ENCODE data around the gene NRXN3.

The NRXN3 gene

DNA sequence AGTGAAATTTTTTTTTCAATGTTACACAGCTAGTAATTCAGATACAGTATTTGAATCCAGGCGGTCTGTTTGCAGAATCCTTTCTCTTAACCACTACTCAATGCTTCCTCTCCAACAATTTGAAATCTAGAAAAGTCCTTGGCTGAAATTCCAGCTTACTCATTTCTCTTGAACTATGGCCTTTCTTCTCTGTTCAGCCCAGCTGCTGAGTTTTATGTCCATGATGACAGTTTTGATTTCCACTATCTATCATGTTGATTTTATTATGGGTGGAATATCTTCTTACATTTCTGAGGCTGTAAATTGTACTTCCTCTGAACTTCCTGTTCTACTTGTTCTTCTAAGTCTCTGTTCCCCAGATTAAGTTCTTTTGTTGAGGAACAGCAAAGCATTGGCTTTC, 1725.8 kb downstream of the NRXN3 start:
- Histone ChIP-seq H3K27me3 (replicated peaks in 2 of 5; ENCODE audit: control insufficient read depth in 4 of 5, insufficient read depth in 5 of 5, low read length in 4 of 5) (no peaks in the 10 kb centered on the region), H3K9me3 (ENCODE audit: control extremely low read depth in 1 of 5, control insufficient read depth in 4 of 5, insufficient read depth in 2 of 5, low read depth in 1 of 5, low read length in 4 of 5) (no peaks in the 10 kb centered on the region), H3K4me1 (ENCODE audit: control extremely low read depth in 1 of 4, control insufficient read depth in 4 of 4, insufficient read depth in 4 of 4, low read length in 3 of 4) (no peaks in the 10 kb centered on the region), H3K27ac (ENCODE audit: insufficient read depth in 1 of 2, low read depth in 1 of 2, low read length in 2 of 2, poor library complexity in 1 of 2, severe bottlenecking in 2 of 2) (no peak overlapping the region), H3K4me3 (ENCODE audit: control insufficient read depth in 1 of 7, extremely low read depth in 1 of 7, insufficient read depth in 4 of 7, low read depth in 2 of 7, low read length in 6 of 7) (no peak overlapping the region), H3K36me3 (ENCODE audit: control insufficient read depth in 4 of 4, insufficient read depth in 4 of 4, low read length in 3 of 4) (no peaks in the 10 kb centered on the region)
- no peak for DNase-seq
- ChIA-PET POLR2A (no interaction called here), CTCF (no interaction called here)
- no CpG with 5 or more reads among the region's 1 CpG for WGBS (ENCODE audit: insufficient coverage)

DNA sequence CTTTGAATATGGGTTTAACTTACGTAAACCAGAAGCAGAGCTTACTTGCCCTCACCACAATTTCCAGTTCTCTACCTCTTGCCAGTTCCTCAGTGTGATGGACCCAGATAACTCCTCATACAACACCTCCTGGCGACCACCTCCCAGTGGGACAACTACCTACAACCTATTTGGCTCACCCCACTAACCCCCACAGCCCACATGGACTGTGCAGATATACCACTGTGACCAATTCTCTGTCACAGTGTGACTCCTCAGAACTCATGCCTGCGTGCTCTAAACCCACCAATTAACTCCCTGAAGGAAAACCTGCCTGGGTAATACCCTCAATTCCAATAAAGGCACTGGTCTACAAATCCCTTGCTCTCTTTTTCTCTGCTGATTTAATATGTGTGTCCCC, 1729.4 kb downstream of the NRXN3 start:
- Histone ChIP-seq H3K4me3 (ENCODE audit: control insufficient read depth in 1 of 7, extremely low read depth in 1 of 7, insufficient read depth in 4 of 7, low read depth in 2 of 7, low read length in 6 of 7) (no peak overlapping the region), H3K27ac (ENCODE audit: insufficient read depth in 1 of 2, low read depth in 1 of 2, low read length in 2 of 2, poor library complexity in 1 of 2, severe bottlenecking in 2 of 2) (no peak overlapping the region), H3K4me1 (ENCODE audit: control extremely low read depth in 1 of 4, control insufficient read depth in 4 of 4, insufficient read depth in 4 of 4, low read length in 3 of 4) (no peaks in the 10 kb centered on the region), H3K27me3 (replicated peaks in 2 of 5; ENCODE audit: control insufficient read depth in 4 of 5, insufficient read depth in 5 of 5, low read length in 4 of 5) (no peaks in the 10 kb centered on the region), H3K36me3 (ENCODE audit: control insufficient read depth in 4 of 4, insufficient read depth in 4 of 4, low read length in 3 of 4) (no peaks in the 10 kb centered on the region), H3K9me3 (ENCODE audit: control extremely low read depth in 1 of 5, control insufficient read depth in 4 of 5, insufficient read depth in 2 of 5, low read depth in 1 of 5, low read length in 4 of 5) (no peaks in the 10 kb centered on the region)
- DNase-seq: no peak
- 87% methylated on average over 3 of the region's 3 CpGs for WGBS (ENCODE audit: insufficient coverage)
- ChIA-PET CTCF (interaction anchor here (1.4 kb wide), 1 partner anchor 22 kb away, joined by 4 read pairs; no protein-coding TSS in a partner anchor), POLR2A (no interaction called here)

DNA sequence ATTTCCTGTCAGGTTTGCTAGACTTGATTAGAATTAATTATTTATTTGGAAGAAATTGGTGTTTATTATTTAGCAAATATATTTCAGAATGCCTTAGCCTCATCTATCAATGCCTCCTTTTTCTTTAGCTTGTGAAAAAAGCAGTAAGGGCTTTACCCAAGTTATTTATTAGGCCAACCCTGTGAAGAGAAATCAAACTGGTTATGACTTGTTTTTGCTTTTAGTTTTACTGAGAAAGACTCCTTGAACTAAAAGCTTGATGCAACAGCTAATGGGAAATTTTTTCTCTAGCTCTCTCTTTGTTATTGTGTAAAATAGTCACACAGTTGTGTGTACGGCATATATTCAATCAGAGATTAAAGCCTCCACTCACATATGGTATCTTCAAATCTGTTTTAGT, 1734.3 kb downstream of the NRXN3 start:
- Histone ChIP-seq H3K9me3 (ENCODE audit: control extremely low read depth in 1 of 5, control insufficient read depth in 4 of 5, insufficient read depth in 2 of 5, low read depth in 1 of 5, low read length in 4 of 5) (no peaks in the 10 kb centered on the region), H3K27ac (ENCODE audit: insufficient read depth in 1 of 2, low read depth in 1 of 2, low read length in 2 of 2, poor library complexity in 1 of 2, severe bottlenecking in 2 of 2) (no peak overlapping the region), H3K27me3 (replicated peaks in 2 of 5; ENCODE audit: control insufficient read depth in 4 of 5, insufficient read depth in 5 of 5, low read length in 4 of 5) (no peaks in the 10 kb centered on the region), H3K4me3 (ENCODE audit: control insufficient read depth in 1 of 7, extremely low read depth in 1 of 7, insufficient read depth in 4 of 7, low read depth in 2 of 7, low read length in 6 of 7) (no peak overlapping the region), H3K36me3 (ENCODE audit: control insufficient read depth in 4 of 4, insufficient read depth in 4 of 4, low read length in 3 of 4) (no peaks in the 10 kb centered on the region), H3K4me1 (ENCODE audit: control extremely low read depth in 1 of 4, control insufficient read depth in 4 of 4, insufficient read depth in 4 of 4, low read length in 3 of 4) (no peaks in the 10 kb centered on the region)
- CTCF ChIA-PET: no interaction called here
- no CpG with 5 or more reads among the region's 1 CpG for WGBS (ENCODE audit: insufficient coverage)
- POLR2A ChIA-PET: no interaction called here
- no peak for DNase-seq

DNA sequence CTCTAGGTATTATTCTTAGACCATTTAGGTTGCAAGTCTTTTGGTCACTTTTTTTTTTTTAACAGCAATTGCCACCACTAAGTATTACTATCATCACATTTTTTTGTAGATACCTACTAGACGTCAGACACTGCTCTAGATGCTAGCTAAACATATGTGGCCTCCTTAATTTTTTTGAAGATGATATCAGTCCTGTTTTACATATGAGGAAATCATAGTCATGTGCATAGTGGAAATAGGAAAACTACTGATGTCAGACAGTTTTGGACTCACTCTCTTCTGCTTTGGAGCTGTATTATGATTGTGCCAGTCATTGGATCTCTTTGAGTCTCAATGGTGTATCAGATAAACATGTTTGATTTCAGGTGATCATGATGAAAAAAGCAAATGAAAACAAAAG, 1736.8 kb downstream of the NRXN3 start:
- Histone ChIP-seq H3K27me3 (replicated peaks in 2 of 5; ENCODE audit: control insufficient read depth in 4 of 5, insufficient read depth in 5 of 5, low read length in 4 of 5) (no peaks in the 10 kb centered on the region), H3K36me3 (ENCODE audit: control insufficient read depth in 4 of 4, insufficient read depth in 4 of 4, low read length in 3 of 4) (no peaks in the 10 kb centered on the region), H3K27ac (ENCODE audit: insufficient read depth in 1 of 2, low read depth in 1 of 2, low read length in 2 of 2, poor library complexity in 1 of 2, severe bottlenecking in 2 of 2) (no peak overlapping the region), H3K4me3 (ENCODE audit: control insufficient read depth in 1 of 7, extremely low read depth in 1 of 7, insufficient read depth in 4 of 7, low read depth in 2 of 7, low read length in 6 of 7) (no peak overlapping the region), H3K9me3 (ENCODE audit: control extremely low read depth in 1 of 5, control insufficient read depth in 4 of 5, insufficient read depth in 2 of 5, low read depth in 1 of 5, low read length in 4 of 5) (no peaks in the 10 kb centered on the region), H3K4me1 (ENCODE audit: control extremely low read depth in 1 of 4, control insufficient read depth in 4 of 4, insufficient read depth in 4 of 4, low read length in 3 of 4) (no peaks in the 10 kb centered on the region)
- ChIA-PET CTCF (no interaction called here), POLR2A (no interaction called here)
- DNase-seq: no peak
- WGBS (ENCODE audit: insufficient coverage): no CpG with 5 or more reads among the region's 1 CpG

DNA sequence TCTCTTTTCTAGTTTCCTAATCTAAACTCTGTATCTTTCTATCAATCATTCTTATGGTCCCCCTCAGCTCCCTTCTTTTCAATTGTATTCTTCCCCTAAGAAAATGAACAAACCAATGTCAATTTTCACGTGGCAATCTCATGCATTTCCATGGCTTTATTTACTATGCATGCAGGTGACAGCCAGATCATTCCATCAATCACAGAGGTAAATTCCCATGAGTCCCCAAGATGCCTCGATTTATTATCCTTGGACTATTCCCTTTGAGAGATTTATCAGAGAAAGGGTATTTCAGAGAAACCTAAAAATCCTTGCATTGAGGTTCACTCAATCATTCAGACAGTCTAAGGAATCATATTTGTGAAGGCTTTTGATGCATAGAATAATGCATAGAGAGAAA, 1739.9 kb downstream of the NRXN3 start:
- no peaks in the 10 kb centered on the region for H3K36me3 ChIP-seq (ENCODE audit: control insufficient read depth in 4 of 4, insufficient read depth in 4 of 4, low read length in 3 of 4)
- H3K9me3 ChIP-seq (ENCODE audit: control extremely low read depth in 1 of 5, control insufficient read depth in 4 of 5, insufficient read depth in 2 of 5, low read depth in 1 of 5, low read length in 4 of 5): peaks cover 0 to 3% (median 0%) of the 10 kb centered on the region in 5 experiments
- WGBS (ENCODE audit: insufficient coverage): 92% methylated on average over 2 of the region's 2 CpGs
- no peaks in the 10 kb centered on the region for H3K27me3 ChIP-seq (replicated peaks in 2 of 5; ENCODE audit: control insufficient read depth in 4 of 5, insufficient read depth in 5 of 5, low read length in 4 of 5)
- no peak for DNase-seq
- no peak overlapping the region for H3K4me3 ChIP-seq (ENCODE audit: control insufficient read depth in 1 of 7, extremely low read depth in 1 of 7, insufficient read depth in 4 of 7, low read depth in 2 of 7, low read length in 6 of 7)
- H3K4me1 ChIP-seq (ENCODE audit: control extremely low read depth in 1 of 4, control insufficient read depth in 4 of 4, insufficient read depth in 4 of 4, low read length in 3 of 4): no peaks in the 10 kb centered on the region
- ChIA-PET POLR2A (no interaction called here), CTCF (no interaction called here)
- no peak overlapping the region for H3K27ac ChIP-seq (ENCODE audit: insufficient read depth in 1 of 2, low read depth in 1 of 2, low read length in 2 of 2, poor library complexity in 1 of 2, severe bottlenecking in 2 of 2)

DNA sequence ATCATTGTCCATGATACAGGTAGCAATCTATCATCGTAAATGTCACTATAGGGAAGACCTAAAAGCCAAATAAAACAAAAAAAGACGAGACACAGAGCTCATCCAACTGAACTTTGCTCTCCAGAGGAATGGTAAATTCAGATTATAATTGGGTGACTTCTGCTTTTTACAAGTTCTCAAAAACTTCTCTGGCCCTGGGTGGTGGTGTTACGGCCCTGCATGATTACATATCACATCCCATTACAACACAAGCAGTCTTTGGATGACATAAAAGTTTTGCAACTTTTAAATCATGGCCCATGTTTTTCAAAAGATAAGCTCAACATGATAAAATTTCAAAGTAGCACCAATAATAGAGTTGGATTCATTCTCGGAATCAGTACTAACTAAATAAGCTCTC, 1741.6 kb downstream of the NRXN3 start:
- Histone ChIP-seq H3K4me3 (ENCODE audit: control insufficient read depth in 1 of 7, extremely low read depth in 1 of 7, insufficient read depth in 4 of 7, low read depth in 2 of 7, low read length in 6 of 7) (no peak overlapping the region), H3K9me3 (ENCODE audit: control extremely low read depth in 1 of 5, control insufficient read depth in 4 of 5, insufficient read depth in 2 of 5, low read depth in 1 of 5, low read length in 4 of 5) (peaks cover 0 to 3% (median 0%) of the 10 kb centered on the region in 5 experiments), H3K27ac (ENCODE audit: insufficient read depth in 1 of 2, low read depth in 1 of 2, low read length in 2 of 2, poor library complexity in 1 of 2, severe bottlenecking in 2 of 2) (no peak overlapping the region), H3K4me1 (ENCODE audit: control extremely low read depth in 1 of 4, control insufficient read depth in 4 of 4, insufficient read depth in 4 of 4, low read length in 3 of 4) (no peaks in the 10 kb centered on the region), H3K27me3 (replicated peaks in 2 of 5; ENCODE audit: control insufficient read depth in 4 of 5, insufficient read depth in 5 of 5, low read length in 4 of 5) (no peaks in the 10 kb centered on the region), H3K36me3 (ENCODE audit: control insufficient read depth in 4 of 4, insufficient read depth in 4 of 4, low read length in 3 of 4) (no peaks in the 10 kb centered on the region)
- ChIA-PET CTCF (no interaction called here), POLR2A (no interaction called here)
- 80% methylated on average over 2 of the region's 4 CpGs for WGBS (ENCODE audit: insufficient coverage)
- no peak for DNase-seq

DNA sequence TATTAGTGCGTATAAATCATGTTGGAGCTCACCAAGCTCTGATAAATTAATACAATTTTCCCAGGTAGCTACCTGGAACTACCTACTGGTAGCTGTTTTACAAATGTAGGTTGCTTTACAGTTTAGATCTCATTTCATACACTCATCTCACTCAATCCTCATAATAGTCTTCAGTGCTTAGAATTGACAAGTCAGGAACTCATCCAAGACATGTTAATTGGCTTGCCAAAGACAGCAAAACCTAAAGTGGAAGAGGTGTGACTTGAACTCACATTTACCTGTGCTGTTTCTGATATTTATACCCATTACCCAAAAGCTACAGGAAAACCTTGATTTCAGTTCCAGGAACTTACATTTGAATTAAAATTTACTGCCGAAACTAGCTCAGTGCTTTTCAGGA, 1744.4 kb downstream of the NRXN3 start:
- no peaks in the 10 kb centered on the region for H3K27me3 ChIP-seq (replicated peaks in 2 of 5; ENCODE audit: control insufficient read depth in 4 of 5, insufficient read depth in 5 of 5, low read length in 4 of 5)
- CTCF ChIA-PET: no interaction called here

More for the DNA sequence above, 1744.4 kb downstream of the NRXN3 start:
- POLR2A ChIA-PET: no interaction called here
- no peaks in the 10 kb centered on the region for H3K4me1 ChIP-seq (ENCODE audit: control extremely low read depth in 1 of 4, control insufficient read depth in 4 of 4, insufficient read depth in 4 of 4, low read length in 3 of 4)
- no peak overlapping the region for H3K4me3 ChIP-seq (ENCODE audit: control insufficient read depth in 1 of 7, extremely low read depth in 1 of 7, insufficient read depth in 4 of 7, low read depth in 2 of 7, low read length in 6 of 7)
- H3K27ac ChIP-seq (ENCODE audit: insufficient read depth in 1 of 2, low read depth in 1 of 2, low read length in 2 of 2, poor library complexity in 1 of 2, severe bottlenecking in 2 of 2): no peak overlapping the region
- peaks cover 0 to 3% (median 0%) of the 10 kb centered on the region in 5 experiments for H3K9me3 ChIP-seq (ENCODE audit: control extremely low read depth in 1 of 5, control insufficient read depth in 4 of 5, insufficient read depth in 2 of 5, low read depth in 1 of 5, low read length in 4 of 5)
- no peak for DNase-seq
- H3K36me3 ChIP-seq (ENCODE audit: control insufficient read depth in 4 of 4, insufficient read depth in 4 of 4, low read length in 3 of 4): no peaks in the 10 kb centered on the region
- WGBS (ENCODE audit: insufficient coverage): no CpG with 5 or more reads among the region's 2 CpGs

All from common myeloid progenitor, CD34-positive (primary cell).